H1 (cell line): ENCODE results near the gene YRDC. TPM values are rescaled to one million over a fixed set of nuclear protein-coding genes. Genes with fewer than 3 reads are reported as not detected.

Experiments used
- POLR2AphosphoS5 ChIP-seq: IDR thresholded peaks from 2 replicates; pipeline ENCODE4 v1.6.1; 2011; ENCODE audit warnings: low read depth, low read length
- TAF1 ChIP-seq: IDR thresholded peaks from 2 replicates; pipeline ENCODE4 v1.6.1; 2011; ENCODE audit warnings: mild to moderate bottlenecking, low read depth, low read length
- polyA plus RNA-seq, 7 experiments: library from polyadenylated mRNA; depleted of rRNA in 3 of 7; stranded (reverse) in 5 of 7; unstranded in 2 of 7; fragments of >200 nt in 5 of 7; fragments of 200-250 nt in 2 of 7; gene quantifications; 1 replicate in 5 of 7; 2 replicates in 1 of 7; 4 replicates in 1 of 7; pipeline versions ENCODE4 v1.2.1 to v1.2.3, GENCODE V29; 2011 to 2013; ENCODE audit warnings: missing spikeins in 2 of 7, mixed read lengths in 2 of 7
- total RNA-seq: library from RNA; stranded (reverse); fragmentation: NEBNext Ultra II Directional; extraction: Animal tissue kit (Norgen Biotek cat#: 25700); gene quantifications from 2 replicates; pipeline ENCODE4 v1.2.1, GENCODE V29; 2021
- TF ChIP-seq, protein P1 (sequence below): fragments of 300-600 bp; sonication (generic); IDR thresholded peaks from 2 replicates; pipeline ENCODE4 v1.7.1; 2012; ENCODE audit warnings: low read length, moderate library complexity, mild to moderate bottlenecking, inconsistent platforms; ENCODE audit not compliant: insufficient replicate concordance

Gene YRDC
- total and polyA plus RNA-seq, 2 of the 8 experiments (the other 6 are each of a cell fraction or from before 2014, with no cell fraction given): 21.1 to 21.6 TPM

DNA sequence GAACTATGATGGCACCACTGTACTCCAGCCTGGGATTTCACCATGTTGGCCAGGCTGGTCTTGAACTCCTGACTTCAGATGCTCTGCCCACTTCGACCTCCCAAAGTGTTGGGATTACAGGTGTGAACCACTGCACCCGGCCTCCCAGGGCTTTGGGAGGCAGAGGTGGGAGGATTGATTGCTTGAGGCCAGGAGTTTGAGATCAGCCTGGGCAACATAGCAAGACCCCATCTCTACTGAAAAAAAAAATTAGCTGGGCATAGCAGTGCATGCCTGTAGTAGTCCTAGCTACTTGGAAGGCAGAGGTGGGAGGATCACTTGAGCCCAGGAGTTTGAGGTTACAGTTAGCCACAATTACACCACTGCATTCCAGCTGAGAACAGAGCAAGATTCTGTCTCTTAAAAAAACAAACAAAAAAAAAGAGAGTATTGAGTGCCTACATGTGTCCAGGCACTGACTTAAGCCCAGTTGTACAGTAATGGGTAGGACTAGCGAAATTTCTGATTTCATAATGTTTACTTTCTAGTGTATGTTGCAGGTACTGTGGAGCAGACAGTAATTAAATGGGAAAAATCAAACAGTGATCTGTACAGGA lies 10.2 kb downstream of the YRDC start (continued):
- TF ChIP-seq TAF1: no peak
- TF ChIP-seq POLR2AphosphoS5: no peak
- TF ChIP-seq, protein P1, sequence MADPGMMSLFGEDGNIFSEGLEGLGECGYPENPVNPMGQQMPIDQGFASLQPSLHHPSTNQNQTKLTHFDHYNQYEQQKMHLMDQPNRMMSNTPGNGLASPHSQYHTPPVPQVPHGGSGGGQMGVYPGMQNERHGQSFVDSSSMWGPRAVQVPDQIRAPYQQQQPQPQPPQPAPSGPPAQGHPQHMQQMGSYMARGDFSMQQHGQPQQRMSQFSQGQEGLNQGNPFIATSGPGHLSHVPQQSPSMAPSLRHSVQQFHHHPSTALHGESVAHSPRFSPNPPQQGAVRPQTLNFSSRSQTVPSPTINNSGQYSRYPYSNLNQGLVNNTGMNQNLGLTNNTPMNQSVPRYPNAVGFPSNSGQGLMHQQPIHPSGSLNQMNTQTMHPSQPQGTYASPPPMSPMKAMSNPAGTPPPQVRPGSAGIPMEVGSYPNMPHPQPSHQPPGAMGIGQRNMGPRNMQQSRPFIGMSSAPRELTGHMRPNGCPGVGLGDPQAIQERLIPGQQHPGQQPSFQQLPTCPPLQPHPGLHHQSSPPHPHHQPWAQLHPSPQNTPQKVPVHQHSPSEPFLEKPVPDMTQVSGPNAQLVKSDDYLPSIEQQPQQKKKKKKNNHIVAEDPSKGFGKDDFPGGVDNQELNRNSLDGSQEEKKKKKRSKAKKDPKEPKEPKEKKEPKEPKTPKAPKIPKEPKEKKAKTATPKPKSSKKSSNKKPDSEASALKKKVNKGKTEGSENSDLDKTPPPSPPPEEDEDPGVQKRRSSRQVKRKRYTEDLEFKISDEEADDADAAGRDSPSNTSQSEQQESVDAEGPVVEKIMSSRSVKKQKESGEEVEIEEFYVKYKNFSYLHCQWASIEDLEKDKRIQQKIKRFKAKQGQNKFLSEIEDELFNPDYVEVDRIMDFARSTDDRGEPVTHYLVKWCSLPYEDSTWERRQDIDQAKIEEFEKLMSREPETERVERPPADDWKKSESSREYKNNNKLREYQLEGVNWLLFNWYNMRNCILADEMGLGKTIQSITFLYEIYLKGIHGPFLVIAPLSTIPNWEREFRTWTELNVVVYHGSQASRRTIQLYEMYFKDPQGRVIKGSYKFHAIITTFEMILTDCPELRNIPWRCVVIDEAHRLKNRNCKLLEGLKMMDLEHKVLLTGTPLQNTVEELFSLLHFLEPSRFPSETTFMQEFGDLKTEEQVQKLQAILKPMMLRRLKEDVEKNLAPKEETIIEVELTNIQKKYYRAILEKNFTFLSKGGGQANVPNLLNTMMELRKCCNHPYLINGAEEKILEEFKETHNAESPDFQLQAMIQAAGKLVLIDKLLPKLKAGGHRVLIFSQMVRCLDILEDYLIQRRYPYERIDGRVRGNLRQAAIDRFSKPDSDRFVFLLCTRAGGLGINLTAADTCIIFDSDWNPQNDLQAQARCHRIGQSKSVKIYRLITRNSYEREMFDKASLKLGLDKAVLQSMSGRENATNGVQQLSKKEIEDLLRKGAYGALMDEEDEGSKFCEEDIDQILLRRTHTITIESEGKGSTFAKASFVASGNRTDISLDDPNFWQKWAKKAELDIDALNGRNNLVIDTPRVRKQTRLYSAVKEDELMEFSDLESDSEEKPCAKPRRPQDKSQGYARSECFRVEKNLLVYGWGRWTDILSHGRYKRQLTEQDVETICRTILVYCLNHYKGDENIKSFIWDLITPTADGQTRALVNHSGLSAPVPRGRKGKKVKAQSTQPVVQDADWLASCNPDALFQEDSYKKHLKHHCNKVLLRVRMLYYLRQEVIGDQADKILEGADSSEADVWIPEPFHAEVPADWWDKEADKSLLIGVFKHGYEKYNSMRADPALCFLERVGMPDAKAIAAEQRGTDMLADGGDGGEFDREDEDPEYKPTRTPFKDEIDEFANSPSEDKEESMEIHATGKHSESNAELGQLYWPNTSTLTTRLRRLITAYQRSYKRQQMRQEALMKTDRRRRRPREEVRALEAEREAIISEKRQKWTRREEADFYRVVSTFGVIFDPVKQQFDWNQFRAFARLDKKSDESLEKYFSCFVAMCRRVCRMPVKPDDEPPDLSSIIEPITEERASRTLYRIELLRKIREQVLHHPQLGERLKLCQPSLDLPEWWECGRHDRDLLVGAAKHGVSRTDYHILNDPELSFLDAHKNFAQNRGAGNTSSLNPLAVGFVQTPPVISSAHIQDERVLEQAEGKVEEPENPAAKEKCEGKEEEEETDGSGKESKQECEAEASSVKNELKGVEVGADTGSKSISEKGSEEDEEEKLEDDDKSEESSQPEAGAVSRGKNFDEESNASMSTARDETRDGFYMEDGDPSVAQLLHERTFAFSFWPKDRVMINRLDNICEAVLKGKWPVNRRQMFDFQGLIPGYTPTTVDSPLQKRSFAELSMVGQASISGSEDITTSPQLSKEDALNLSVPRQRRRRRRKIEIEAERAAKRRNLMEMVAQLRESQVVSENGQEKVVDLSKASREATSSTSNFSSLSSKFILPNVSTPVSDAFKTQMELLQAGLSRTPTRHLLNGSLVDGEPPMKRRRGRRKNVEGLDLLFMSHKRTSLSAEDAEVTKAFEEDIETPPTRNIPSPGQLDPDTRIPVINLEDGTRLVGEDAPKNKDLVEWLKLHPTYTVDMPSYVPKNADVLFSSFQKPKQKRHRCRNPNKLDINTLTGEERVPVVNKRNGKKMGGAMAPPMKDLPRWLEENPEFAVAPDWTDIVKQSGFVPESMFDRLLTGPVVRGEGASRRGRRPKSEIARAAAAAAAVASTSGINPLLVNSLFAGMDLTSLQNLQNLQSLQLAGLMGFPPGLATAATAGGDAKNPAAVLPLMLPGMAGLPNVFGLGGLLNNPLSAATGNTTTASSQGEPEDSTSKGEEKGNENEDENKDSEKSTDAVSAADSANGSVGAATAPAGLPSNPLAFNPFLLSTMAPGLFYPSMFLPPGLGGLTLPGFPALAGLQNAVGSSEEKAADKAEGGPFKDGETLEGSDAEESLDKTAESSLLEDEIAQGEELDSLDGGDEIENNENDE: no peak
